T-helper 2 cell treated with Interferon-gamma antibody and Interleukin-4, amounts not matched to agents 5 μg/mL and 100 μg/mL, for 36 hours (primary cell): ENCODE data around the gene TP53BP2.
"Not testable (repeated sequence)": the region's sequence is repeated elsewhere in the genome, so short reads cannot be mapped to it uniquely, and the experiment has no call there.

Experiments
- DNase-seq: peaks from one replicate; pipeline ENCODE4 v3.0.0; 2021; ENCODE audit warnings: low spot score
- H3K27ac Mint-ChIP-seq: one replicate; pipeline ENCODE4 v1.8.0; 2021; ENCODE audit warnings: mild to moderate bottlenecking, mixed read lengths
- H3K27me3 Mint-ChIP-seq: one replicate; pipeline ENCODE4 v1.8.0; 2021; ENCODE audit warnings: low read depth, mixed read lengths
- H3K36me3 Mint-ChIP-seq: one replicate; pipeline ENCODE4 v1.8.0; 2021; ENCODE audit warnings: low read depth, mixed read lengths
- H3K4me1 Mint-ChIP-seq: one replicate; pipeline ENCODE4 v1.8.0; 2021; ENCODE audit warnings: low read depth, mixed read lengths
- H3K4me3 Mint-ChIP-seq: one replicate; pipeline ENCODE4 v1.8.0; 2022; ENCODE audit warnings: mild to moderate bottlenecking, moderate library complexity, mixed read lengths
- H3K9me3 Mint-ChIP-seq: one replicate; pipeline ENCODE4 v1.8.0; 2021; ENCODE audit warnings: mixed read lengths

TP53BP2 gene

DNA sequence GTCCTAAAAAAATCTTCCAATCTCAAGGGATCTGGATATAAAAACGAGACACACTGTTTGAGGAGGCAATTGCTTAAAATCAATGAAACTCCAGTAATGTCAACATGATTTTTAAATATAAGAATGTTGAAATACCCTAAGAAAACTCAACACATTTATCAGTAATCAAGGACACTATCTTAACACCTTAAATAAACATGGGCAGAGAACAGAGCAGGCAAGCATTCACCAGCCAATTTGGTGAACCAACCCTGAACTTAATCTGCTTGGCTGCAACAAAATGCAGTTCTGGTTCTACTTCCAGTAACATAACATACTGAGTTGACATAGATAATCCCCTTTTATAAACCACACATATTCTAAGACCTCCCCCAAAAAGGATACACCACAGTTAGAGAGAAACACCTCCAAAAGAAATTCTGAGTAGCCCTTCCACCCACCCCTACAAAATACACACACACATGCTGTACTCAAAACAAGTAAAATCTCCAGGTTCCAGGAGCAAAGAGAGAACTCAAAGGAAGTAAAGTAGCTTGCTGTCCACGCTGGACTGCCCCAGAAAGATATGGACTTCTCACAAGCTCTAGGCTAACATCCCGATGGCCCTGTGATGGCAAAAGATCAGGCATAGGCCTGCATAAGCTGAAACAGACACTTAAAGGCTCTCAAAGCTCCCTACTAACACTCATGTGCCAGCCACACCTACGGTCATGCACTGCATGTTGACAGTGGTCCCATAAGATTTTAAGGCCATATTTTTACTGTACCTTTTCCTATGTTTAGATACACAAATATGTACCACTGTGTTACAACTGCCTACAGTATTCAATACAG, 30.5 kb downstream of the TP53BP2 start:
- Mint-ChIP-seq H3K9me3 (no peaks in the 10 kb centered on the region), H3K27ac (no peak overlapping the region), H3K27me3 (no peaks in the 10 kb centered on the region), H3K4me3 (no peak overlapping the region), H3K36me3 (peaks cover 22% of the 10 kb centered on the region), H3K4me1 (peaks cover 15% of the 10 kb centered on the region)
- no peak for DNase-seq

DNA sequence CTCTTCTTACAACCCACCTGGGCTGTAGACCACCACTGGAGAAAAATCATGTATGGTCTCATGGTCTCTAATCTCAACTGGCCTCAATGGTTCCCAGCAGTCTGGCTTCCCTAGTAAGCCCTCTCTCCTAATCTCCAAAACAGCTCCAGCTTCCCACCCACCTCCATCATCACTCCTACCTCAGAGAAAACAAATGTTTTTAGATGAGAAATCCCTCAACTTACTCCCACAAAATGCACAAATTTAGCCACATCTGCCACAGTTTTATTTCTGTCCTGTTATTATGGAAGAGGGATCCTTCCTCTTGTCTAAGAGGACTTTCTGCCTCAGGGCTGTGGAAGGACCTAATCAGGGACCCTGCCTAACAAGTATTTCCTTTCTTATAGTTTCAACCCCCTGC, 32.1 kb downstream of the TP53BP2 start:
- Mint-ChIP-seq H3K36me3 (peaks cover 19% of the 10 kb centered on the region), H3K4me1 (peaks cover 15% of the 10 kb centered on the region), H3K4me3 (no peak overlapping the region), H3K9me3 (no peaks in the 10 kb centered on the region), H3K27ac (no peak overlapping the region), H3K27me3 (no peaks in the 10 kb centered on the region)
- no peak for DNase-seq

DNA sequence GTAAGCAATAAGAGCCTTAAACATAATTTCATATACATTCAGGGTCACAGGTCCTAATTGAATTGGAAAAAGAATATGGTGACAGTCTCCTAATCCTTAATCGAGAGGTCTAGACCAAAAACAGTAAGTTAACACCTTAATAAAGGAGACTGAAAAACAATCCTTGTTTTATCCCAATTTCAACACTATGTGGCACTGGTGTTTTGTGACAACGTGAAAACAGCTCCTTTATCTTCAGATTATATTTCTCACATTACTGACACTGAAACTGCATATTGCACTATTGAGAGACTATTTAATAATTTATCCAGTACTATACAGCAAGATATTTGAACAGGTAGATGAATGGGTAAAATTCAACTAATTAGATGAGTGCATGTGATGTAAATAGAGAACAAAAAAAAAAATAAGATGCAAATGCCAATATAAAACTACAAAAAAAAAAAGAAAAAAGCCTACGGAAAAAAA, 34.1 kb downstream of the TP53BP2 start:
- H3K27ac Mint-ChIP-seq: no peak overlapping the region
- peaks cover 15% of the 10 kb centered on the region for H3K4me1 Mint-ChIP-seq
- no peaks in the 10 kb centered on the region for H3K27me3 Mint-ChIP-seq
- peaks cover 30% of the 10 kb centered on the region for H3K36me3 Mint-ChIP-seq
- no peak overlapping the region for H3K4me3 Mint-ChIP-seq
- peaks cover 4% of the 10 kb centered on the region for H3K9me3 Mint-ChIP-seq
- no peak for DNase-seq

DNA sequence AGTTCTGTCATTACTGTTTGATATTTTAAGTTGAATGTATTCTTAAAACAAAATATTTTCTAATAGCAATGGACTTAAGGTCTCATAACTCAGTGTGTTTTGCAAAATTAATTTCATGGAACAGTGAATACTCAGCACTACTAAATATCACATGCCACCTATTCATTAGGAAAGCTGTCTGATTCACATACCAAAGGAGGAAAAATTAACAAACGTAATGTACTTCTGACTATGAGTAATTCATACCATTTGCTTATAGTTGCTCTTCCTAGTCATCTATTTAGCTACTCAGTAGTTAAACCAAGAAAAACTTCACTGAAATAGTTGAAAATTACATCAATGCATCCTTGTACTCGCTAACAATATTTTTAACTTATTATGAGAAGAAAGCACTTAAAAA, 35.2 kb downstream of the TP53BP2 start:
- Mint-ChIP-seq H3K4me3 (no peak overlapping the region), H3K9me3 (peaks cover 4% of the 10 kb centered on the region), H3K27me3 (no peaks in the 10 kb centered on the region), H3K4me1 (peaks cover 15% of the 10 kb centered on the region), H3K36me3 (peaks cover 39% of the 10 kb centered on the region), H3K27ac (no peak overlapping the region)
- DNase-seq: no peak

DNA sequence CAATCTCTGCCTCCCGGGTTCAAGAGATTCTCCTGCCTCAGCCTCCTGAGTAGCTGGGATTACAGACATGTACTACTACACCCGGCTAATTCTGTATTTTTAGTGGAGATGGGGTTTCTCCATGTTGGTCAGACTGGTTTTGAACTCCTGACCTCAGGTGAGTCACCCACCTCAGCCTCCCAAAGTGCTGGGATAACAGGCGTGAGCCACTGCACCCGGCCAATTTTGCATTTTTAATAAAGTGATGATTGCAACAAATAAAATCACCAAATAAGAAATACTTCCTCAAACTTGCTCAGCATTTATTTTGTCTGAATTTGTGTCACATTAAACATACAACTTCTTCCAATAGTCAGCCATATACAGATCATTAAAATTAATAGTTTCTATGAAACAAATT, 35.8 kb downstream of the TP53BP2 start:
- not testable (repeated sequence) for H3K27me3 Mint-ChIP-seq, H3K27ac Mint-ChIP-seq, DNase-seq, H3K4me3 Mint-ChIP-seq, H3K9me3 Mint-ChIP-seq
- H3K4me1 Mint-ChIP-seq: peaks cover 15% of the 10 kb centered on the region
- peaks cover 39% of the 10 kb centered on the region for H3K36me3 Mint-ChIP-seq

DNA sequence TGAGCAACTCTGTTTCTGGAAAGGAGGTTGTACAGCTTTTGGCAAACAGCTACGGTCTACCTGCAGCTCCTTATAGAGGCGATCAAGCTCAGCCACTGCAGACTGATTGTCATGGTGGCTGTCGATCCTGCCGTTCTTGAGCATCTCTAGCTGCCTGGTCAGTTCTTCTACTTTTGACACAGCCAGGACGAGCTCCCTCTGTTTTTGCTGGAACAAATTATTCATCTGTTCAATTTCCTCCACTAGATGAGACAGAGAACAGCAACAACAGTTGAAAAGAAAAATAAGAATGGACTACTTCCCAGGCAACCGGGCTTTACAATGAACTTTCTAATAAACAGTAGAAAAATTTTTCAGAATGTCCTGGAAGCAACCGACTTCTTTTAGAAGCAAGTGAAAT, 42.5 kb downstream of the TP53BP2 start:
- peaks cover 4% of the 10 kb centered on the region for H3K9me3 Mint-ChIP-seq
- H3K27me3 Mint-ChIP-seq: no peaks in the 10 kb centered on the region
- no peak for DNase-seq
- H3K27ac Mint-ChIP-seq: no peak overlapping the region
- peaks cover 44% of the 10 kb centered on the region for H3K36me3 Mint-ChIP-seq
- no peak overlapping the region for H3K4me3 Mint-ChIP-seq
- H3K4me1 Mint-ChIP-seq: no peaks in the 10 kb centered on the region

DNA sequence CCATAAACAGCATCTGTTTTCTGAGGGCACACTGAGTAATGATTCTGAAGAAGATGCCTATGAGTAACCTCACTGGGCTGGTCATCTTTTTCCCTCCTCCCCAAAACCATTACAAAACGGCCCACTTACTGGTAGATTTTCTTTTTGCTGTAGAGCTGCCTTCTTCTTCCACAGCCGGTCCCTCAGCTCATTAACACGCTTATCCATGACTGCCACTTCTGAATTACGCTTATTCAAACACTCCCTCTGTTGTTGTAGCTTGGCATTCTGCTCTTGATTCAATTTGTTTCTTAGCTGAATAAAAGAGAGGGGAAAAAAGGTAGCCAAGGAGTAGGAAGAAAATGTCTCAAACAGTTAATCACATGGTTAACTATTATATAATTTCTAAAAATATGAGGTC, 43.1 kb downstream of the TP53BP2 start:
- no peaks in the 10 kb centered on the region for H3K27me3 Mint-ChIP-seq
- no peak for DNase-seq
- H3K36me3 Mint-ChIP-seq: peaks cover 45% of the 10 kb centered on the region
- H3K9me3 Mint-ChIP-seq: peaks cover 4% of the 10 kb centered on the region
- H3K4me3 Mint-ChIP-seq: no peak overlapping the region
- H3K4me1 Mint-ChIP-seq: no peaks in the 10 kb centered on the region
- no peak overlapping the region for H3K27ac Mint-ChIP-seq

DNA sequence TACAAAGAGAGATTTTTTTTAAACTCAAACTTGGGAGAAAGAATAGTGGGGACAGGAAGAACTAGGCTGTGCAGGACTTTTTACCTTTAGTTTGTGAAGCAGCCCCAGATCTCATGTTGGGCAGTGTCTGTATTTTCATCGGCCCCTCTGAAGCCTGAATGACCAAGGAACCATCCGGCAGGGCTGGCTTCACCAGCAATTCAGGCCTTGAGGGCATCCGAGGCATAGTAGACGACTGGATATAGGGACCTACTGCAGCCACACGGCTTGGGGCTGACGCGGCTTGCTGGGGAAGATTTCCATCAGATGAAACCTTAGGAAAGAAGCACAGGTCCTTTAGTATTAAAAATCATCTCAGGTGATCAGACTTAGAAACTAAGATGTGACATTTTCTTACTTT, 43.7 kb downstream of the TP53BP2 start:
- no peaks in the 10 kb centered on the region for H3K27me3 Mint-ChIP-seq

DNA sequence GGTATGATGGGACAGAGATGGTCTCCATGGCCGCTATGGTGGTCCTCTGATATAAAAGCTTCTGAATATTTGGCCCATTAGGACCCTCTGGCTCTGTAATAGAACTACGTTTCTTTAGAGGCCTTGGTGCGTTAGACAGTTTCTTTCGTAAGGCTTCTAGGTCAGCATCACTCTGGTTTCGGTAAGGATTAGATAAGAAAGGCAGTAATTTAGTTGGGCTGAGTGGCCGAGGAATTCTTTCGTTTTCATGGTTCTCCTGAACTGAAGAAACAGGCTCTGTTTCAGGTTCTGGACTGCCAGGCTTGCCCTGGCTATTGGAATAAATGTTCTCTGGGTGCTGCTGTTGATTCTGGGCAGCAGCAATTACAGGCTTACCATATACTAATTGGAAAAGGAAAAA, 49.5 kb downstream of the TP53BP2 start:
- DNase-seq: no peak
- peaks cover 34% of the 10 kb centered on the region for H3K36me3 Mint-ChIP-seq
- H3K4me3 Mint-ChIP-seq: no peak overlapping the region
- no peak overlapping the region for H3K27ac Mint-ChIP-seq
- peaks cover 7% of the 10 kb centered on the region for H3K4me1 Mint-ChIP-seq
- no peaks in the 10 kb centered on the region for H3K27me3 Mint-ChIP-seq
- no peaks in the 10 kb centered on the region for H3K9me3 Mint-ChIP-seq

More for the DNA sequence above, 43.7 kb downstream of the TP53BP2 start:
- DNase-seq: no peak
- Mint-ChIP-seq H3K9me3 (no peaks in the 10 kb centered on the region), H3K36me3 (peaks cover 41% of the 10 kb centered on the region), H3K4me1 (no peaks in the 10 kb centered on the region), H3K4me3 (no peak overlapping the region), H3K27ac (no peak overlapping the region)

DNA sequence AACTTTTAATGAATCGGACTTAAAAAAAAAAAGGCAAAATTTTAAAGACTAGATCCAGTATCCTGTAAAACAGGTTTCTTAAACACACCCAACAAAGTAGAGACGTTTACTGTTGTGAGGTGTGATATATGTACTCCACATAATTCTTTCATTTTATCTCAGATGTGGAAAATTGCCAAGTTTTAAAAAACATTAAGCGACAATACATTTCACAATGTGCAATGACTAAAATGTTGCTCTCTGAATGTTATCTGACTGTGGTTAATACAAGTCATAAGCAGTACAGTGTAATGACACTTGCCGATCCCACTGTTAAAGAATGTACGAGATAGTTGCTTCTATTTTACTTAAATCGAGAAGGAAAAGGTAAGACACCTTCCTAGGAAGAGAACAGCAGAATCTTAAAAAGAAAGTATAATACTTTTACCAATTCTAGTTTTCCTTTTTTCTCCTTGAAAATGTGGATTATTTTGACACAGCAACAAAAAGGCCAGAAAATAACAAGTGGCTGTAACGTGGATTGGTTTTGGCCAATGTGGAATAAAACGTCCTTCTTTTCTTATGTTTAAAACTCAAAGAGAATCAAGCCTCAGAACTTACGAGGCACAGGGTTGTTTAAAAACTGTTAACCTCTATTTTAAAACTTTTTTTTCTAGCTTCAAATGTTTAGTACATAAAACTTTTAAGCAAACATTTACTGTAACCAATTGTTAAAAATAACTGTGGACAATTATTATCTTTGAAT, 51.4 kb downstream of the TP53BP2 start:
- peaks cover 26% of the 10 kb centered on the region for H3K36me3 Mint-ChIP-seq
- no peak for DNase-seq
- H3K27ac Mint-ChIP-seq: no peak overlapping the region
- no peak overlapping the region for H3K4me3 Mint-ChIP-seq
- no peaks in the 10 kb centered on the region for H3K9me3 Mint-ChIP-seq
- H3K4me1 Mint-ChIP-seq: peaks cover 7% of the 10 kb centered on the region
- no peaks in the 10 kb centered on the region for H3K27me3 Mint-ChIP-seq

DNA sequence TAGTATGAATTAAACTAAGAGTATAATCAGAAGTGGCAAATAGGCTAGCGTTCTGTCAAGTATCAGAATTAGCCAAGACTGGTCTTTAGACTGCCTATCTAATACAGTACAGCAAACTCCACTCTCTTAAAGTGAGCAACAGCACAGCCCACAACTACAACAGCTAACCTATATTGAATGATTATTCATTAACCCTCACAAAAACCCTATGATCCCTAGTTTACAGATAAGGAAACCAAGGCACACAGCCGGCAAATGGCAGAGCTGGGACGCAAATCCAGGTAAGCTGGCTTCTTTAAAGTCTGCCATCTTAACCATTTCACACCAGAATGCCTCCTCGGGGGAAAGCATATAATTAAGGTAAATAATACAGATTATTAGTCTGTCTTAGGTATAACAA, 52.0 kb downstream of the TP53BP2 start:
- DNase-seq: no peak
- peaks cover 26% of the 10 kb centered on the region for H3K36me3 Mint-ChIP-seq
- H3K4me3 Mint-ChIP-seq: no peak overlapping the region
- no peak overlapping the region for H3K27ac Mint-ChIP-seq
- H3K4me1 Mint-ChIP-seq: peaks cover 7% of the 10 kb centered on the region
- H3K9me3 Mint-ChIP-seq: no peaks in the 10 kb centered on the region
- no peaks in the 10 kb centered on the region for H3K27me3 Mint-ChIP-seq

DNA sequence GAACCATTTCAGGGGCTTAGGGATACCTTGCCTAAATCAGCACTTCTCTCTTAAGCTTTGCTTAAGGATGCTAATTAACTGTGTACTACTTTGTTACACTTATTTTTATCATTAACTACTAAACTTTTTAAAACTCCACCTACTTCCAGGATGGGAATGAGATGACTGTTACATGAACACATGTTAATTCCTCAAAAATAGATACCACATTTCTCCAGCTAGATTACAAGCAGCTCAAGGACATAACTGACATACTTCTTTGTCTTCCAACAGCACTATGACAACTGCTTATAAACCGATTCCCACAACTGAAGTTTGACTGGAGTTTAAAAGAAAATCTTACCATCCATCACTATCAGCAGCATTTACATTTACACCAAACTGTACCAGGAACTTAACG, 53.7 kb downstream of the TP53BP2 start:
- no peak overlapping the region for H3K4me3 Mint-ChIP-seq
- no peak for DNase-seq
- no peaks in the 10 kb centered on the region for H3K9me3 Mint-ChIP-seq
- H3K4me1 Mint-ChIP-seq: peaks cover 7% of the 10 kb centered on the region
- peaks cover 24% of the 10 kb centered on the region for H3K36me3 Mint-ChIP-seq
- no peaks in the 10 kb centered on the region for H3K27me3 Mint-ChIP-seq
- no peak overlapping the region for H3K27ac Mint-ChIP-seq

DNA sequence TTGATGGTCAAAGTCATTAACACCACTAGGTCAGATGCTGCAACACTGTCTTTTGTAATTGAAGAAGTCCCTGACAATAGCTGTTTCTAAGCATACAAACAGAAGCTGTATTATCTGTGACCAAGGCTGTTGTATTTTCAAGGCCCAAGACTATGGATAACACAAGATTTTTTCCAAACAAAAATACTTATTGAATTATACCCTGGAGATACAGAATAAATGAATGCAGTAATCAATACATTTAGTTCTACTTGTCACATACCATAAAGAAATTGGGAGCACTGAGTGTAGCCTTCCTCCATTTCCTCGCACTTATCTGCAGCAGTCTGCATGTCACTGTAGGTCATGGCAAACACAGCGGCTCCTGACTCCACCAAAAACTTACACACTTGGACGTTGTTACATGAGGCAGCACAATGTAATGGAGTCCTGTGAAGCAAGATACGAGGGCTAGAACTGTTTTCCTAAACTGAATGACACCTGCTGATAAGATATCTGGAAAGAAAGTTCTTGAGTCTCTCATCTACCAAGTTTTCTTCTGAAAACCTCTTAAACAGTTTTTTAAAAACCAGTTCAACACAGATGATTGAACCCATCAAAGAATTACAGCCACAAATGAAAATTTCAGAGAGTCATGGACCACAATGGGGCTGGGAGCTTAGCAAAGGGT, 56.9 kb downstream of the TP53BP2 start:
- Mint-ChIP-seq H3K27me3 (no peaks in the 10 kb centered on the region), H3K36me3 (peaks cover 26% of the 10 kb centered on the region), H3K27ac (no peak overlapping the region), H3K4me3 (no peak overlapping the region), H3K4me1 (peaks cover 7% of the 10 kb centered on the region), H3K9me3 (no peaks in the 10 kb centered on the region)
- no peak for DNase-seq

DNA sequence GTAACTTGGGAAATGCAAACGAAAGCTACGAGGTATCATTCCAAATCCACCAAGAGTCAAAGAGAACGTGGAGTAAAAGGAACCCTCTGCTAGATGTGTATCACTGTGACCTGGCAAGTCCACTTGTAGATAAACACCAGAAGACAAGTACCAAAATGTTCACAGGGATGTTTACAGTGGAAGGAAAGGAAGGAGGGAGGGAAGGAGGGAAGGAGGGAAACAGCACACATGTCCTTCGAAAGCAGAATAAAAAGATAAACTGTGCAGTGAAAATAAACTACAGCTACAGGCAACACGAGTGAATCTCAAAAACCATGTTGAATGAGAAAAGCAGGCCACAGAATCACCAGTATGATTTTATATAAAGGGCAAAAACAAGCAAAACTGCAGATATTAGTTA, 59.9 kb downstream of the TP53BP2 start:
- Mint-ChIP-seq H3K9me3 (no peaks in the 10 kb centered on the region), H3K27me3 (no peaks in the 10 kb centered on the region), H3K4me1 (no peaks in the 10 kb centered on the region), H3K36me3 (peaks cover 19% of the 10 kb centered on the region), H3K27ac (no peak overlapping the region), H3K4me3 (no peak overlapping the region)
- DNase-seq: no peak
